Endodermal cell (in vitro differentiated cells): ENCODE measurements around the gene NMD3. TPM values are rescaled to one million over a fixed set of nuclear protein-coding genes. Genes with fewer than 3 reads are reported as not detected.

Experiments
- DNase-seq: peaks from one replicate; pipeline ENCODE4 v3.0.0-alpha.2; 2017
- H3K27ac ChIP-seq: 2 replicates; pipeline ENCODE4 v1.5.1; 2013; ENCODE audit warnings: mild to moderate bottlenecking, low read depth, low read length, moderate library complexity
- H3K27me3 ChIP-seq: 2 replicates; pipeline ENCODE4 v1.6.1; 2013; ENCODE audit warnings: mild to moderate bottlenecking, low read length, moderate library complexity; ENCODE audit not compliant: insufficient read depth, control insufficient read depth, poor library complexity, severe bottlenecking
- H3K36me3 ChIP-seq: 2 replicates; pipeline ENCODE4 v1.7.0; 2013; ENCODE audit warnings: mild to moderate bottlenecking, low read length, moderate library complexity; ENCODE audit not compliant: control insufficient read depth, insufficient read depth
- H3K4me1 ChIP-seq: one replicate; pipeline ENCODE4 v1.7.0; 2013; ENCODE audit warnings: low read length; ENCODE audit not compliant: control insufficient read depth, insufficient read depth
- H3K4me3 ChIP-seq: 2 replicates; pipeline ENCODE4 v1.5.1; 2013; ENCODE audit warnings: mild to moderate bottlenecking, low read length, moderate library complexity
- H3K9ac ChIP-seq: 2 replicates; pipeline ENCODE4 v1.6.1; 2013; ENCODE audit warnings: mild to moderate bottlenecking, low read length, moderate library complexity; ENCODE audit not compliant: poor library complexity, severe bottlenecking; ENCODE audit errors: extremely low read depth
- H3K9me3 ChIP-seq: 2 replicates; pipeline ENCODE4 v1.6.1; 2013; ENCODE audit warnings: mild to moderate bottlenecking, low read length, moderate library complexity; ENCODE audit not compliant: control insufficient read depth
- H3K27ac Mint-ChIP-seq: 2 replicates; pipeline ENCODE4 v1.8.0; 2020; ENCODE audit warnings: mixed read lengths
- H3K27me3 Mint-ChIP-seq: 2 replicates; pipeline ENCODE4 v1.8.0; 2021; ENCODE audit warnings: mild to moderate bottlenecking, mixed read lengths; ENCODE audit not compliant: insufficient read depth
- H3K36me3 Mint-ChIP-seq: 2 replicates; pipeline ENCODE4 v1.8.0; 2020; ENCODE audit warnings: low read depth, mixed read lengths
- H3K4me1 Mint-ChIP-seq: 2 replicates; pipeline ENCODE4 v1.8.0; 2020; ENCODE audit warnings: mixed read lengths
- H3K4me3 Mint-ChIP-seq: 2 replicates; pipeline ENCODE4 v1.8.0; 2020; ENCODE audit warnings: mild to moderate bottlenecking, moderate library complexity, mixed read lengths
- H3K9me3 Mint-ChIP-seq: 2 replicates; pipeline ENCODE4 v1.8.0; 2020; ENCODE audit warnings: mild to moderate bottlenecking, mixed read lengths
- WGBS, 2 experiments: methylation state at CpG; one replicate each; pipeline versions ENCODE4 v1.1.5 to v1.1.7; 2013; ENCODE audit warnings: missing lambda C conversion rate in 2 of 2, mixed read lengths in 1 of 2; ENCODE audit not compliant: insufficient coverage in 1 of 2, insufficient read length in 1 of 2; 5-methylcytosine and 5-hydroxymethylcytosine counted together
- total RNA-seq, 2 donors: library from RNA; stranded (reverse); fragmentation: NEBNext Ultra II Directional in 1 of 2; extraction: Animal tissue kit (Norgen Biotek cat#: 25700) in 1 of 2; gene quantifications; 2 replicates in 1 of 2; 3 replicates in 1 of 2; pipeline ENCODE4 v1.2.1, GENCODE V29; 2021
- TF ChIP-seq, protein P1 (sequence below): fragments of 200-600 bp; sonication (generic); conservative IDR thresholded peaks from 2 replicates; pipeline ENCODE4 v1.5.0; 2021; ENCODE audit warnings: antibody characterized with exemption, mild to moderate bottlenecking

Gene NMD3
- total RNA-seq, 2 donors from 2014 or later = 47.1 to 48.3 TPM

DNA sequence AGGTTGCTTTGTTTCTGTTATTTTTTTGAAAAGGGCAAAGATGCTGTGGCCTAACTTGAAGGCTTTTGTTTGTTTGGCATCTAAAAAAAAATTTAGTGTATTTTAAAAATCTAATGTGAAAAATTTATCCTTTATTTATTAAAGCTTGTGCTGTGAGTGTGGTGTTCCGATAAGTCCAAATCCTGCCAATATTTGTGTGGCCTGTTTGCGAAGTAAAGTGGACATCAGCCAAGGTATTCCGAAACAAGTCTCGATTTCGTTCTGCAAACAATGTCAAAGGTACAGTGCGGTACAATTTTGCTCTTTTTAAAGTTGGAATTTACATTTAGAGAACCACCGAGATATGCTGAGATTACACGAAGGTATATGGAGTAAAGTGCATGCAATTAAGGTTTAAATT, 3.7 kb downstream of the NMD3 start:
- Histone ChIP-seq H3K4me3 (no peak overlapping the region), H3K27ac (no peak overlapping the region), H3K27me3 (no peaks in the 10 kb centered on the region), H3K4me1 (no peaks in the 10 kb centered on the region), H3K9me3 (peaks cover 6% of the 10 kb centered on the region), H3K9ac (no peak overlapping the region), H3K36me3 (peaks cover 49% of the 10 kb centered on the region)
- Mint-ChIP-seq H3K27ac (peak overlapping the region; percentile 36), H3K36me3 (peaks cover 20% of the 10 kb centered on the region), H3K9me3 (peaks cover under 1% of the 10 kb centered on the region), H3K4me1 (peaks cover 12% of the 10 kb centered on the region), H3K4me3 (no peak overlapping the region), H3K27me3 (no peaks in the 10 kb centered on the region)
- no peak for DNase-seq
- WGBS, 2 experiments = 95 to 98% methylated on average over 8 of the region's 8 CpGs
- TF ChIP-seq, protein P1, sequence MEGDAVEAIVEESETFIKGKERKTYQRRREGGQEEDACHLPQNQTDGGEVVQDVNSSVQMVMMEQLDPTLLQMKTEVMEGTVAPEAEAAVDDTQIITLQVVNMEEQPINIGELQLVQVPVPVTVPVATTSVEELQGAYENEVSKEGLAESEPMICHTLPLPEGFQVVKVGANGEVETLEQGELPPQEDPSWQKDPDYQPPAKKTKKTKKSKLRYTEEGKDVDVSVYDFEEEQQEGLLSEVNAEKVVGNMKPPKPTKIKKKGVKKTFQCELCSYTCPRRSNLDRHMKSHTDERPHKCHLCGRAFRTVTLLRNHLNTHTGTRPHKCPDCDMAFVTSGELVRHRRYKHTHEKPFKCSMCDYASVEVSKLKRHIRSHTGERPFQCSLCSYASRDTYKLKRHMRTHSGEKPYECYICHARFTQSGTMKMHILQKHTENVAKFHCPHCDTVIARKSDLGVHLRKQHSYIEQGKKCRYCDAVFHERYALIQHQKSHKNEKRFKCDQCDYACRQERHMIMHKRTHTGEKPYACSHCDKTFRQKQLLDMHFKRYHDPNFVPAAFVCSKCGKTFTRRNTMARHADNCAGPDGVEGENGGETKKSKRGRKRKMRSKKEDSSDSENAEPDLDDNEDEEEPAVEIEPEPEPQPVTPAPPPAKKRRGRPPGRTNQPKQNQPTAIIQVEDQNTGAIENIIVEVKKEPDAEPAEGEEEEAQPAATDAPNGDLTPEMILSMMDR = no peak

DNA sequence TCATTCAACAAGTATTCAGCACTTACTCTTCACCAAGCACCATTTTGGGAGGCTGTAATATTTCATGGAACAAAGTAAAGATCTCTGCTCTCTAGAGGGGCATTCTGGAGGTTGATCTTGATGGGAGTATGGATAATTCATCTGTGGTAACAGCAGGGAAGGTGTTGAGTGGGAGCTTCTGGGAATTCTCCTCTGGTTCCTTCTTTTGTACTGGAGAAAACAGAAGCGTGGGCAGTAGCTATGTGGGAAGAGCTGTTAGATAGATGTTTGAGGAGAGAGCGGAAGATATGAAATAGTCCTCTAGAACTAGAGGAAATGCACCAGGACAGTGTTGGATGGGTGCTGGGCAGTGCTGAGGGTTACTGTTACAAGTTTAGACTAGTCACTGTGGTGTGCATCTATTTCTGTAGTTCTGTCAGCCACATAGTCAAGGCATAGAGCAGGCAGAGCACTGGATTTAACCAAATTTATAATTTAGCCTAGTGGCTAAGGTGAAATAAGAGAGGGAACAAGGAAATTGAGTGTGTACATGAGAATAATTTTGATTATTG, 9.6 kb downstream of the NMD3 start:
- H3K36me3 Mint-ChIP-seq = peaks cover 19% of the 10 kb centered on the region
- H3K9me3 ChIP-seq = no peaks in the 10 kb centered on the region
- no peak overlapping the region for H3K4me3 ChIP-seq
- no peak overlapping the region for H3K27ac Mint-ChIP-seq
- no peak overlapping the region for H3K27ac ChIP-seq
- H3K4me1 Mint-ChIP-seq = no peaks in the 10 kb centered on the region
- H3K4me1 ChIP-seq = no peaks in the 10 kb centered on the region
- H3K9me3 Mint-ChIP-seq = no peaks in the 10 kb centered on the region
- DNase-seq = no peak
- no peaks in the 10 kb centered on the region for H3K27me3 Mint-ChIP-seq
- TF ChIP-seq, protein P1 = no peak
- peaks cover 89% of the 10 kb centered on the region for H3K36me3 ChIP-seq
- H3K4me3 Mint-ChIP-seq = no peak overlapping the region
- no peaks in the 10 kb centered on the region for H3K27me3 ChIP-seq
- H3K9ac ChIP-seq = no peak overlapping the region
- WGBS, 2 experiments = 92% methylated on average over 2 of the region's 2 CpGs; no CpG with 5 or more reads in 1 of the 2 experiments

DNA sequence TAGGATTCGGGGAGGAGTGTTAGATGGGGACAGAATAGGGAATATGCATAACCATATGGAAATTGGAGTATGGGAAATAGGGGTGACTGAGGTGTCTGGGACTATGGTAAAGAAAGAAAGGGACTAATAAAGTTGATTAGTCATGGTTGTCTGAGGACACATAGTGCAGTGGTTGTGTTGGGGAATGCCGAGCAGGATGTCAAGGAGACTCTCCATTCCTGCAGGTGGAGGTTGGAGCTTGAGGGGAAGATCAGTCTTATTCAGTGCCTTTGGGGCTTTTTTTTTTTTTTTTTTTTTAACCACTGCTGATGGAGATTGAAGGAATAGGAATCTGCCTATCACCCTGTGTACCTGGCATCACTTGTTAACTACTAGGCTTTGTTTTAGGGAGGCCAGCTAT, 10.8 kb downstream of the NMD3 start:
- H3K4me3 ChIP-seq = no peak overlapping the region
- Mint-ChIP-seq H3K4me1 (no peaks in the 10 kb centered on the region), H3K36me3 (peaks cover 24% of the 10 kb centered on the region), H3K27me3 (no peaks in the 10 kb centered on the region), H3K9me3 (no peaks in the 10 kb centered on the region), H3K27ac (no peak overlapping the region), H3K4me3 (no peak overlapping the region)
- no peak overlapping the region for H3K27ac ChIP-seq
- TF ChIP-seq, protein P1 = no peak
- no peaks in the 10 kb centered on the region for H3K9me3 ChIP-seq
- 88 to 93% methylated on average over 2 of the region's 2 CpGs for WGBS, 2 experiments
- H3K9ac ChIP-seq = no peak overlapping the region
- H3K36me3 ChIP-seq = peaks cover 89% of the 10 kb centered on the region
- no peaks in the 10 kb centered on the region for H3K27me3 ChIP-seq
- H3K4me1 ChIP-seq = no peaks in the 10 kb centered on the region
- no peak for DNase-seq
